SH-SY5Y (cell line): ENCODE data around the gene GPC1.

Source experiments
- GATA2 ChIP-seq: IDR thresholded peaks from 2 replicates; pipeline ENCODE4 v1.6.1; 2011; ENCODE audit warnings: mild to moderate bottlenecking, low read depth, low read length
- GATA3 ChIP-seq: IDR thresholded peaks from 2 replicates; pipeline ENCODE4 v1.6.1; 2011; ENCODE audit warnings: low read depth, mild to moderate bottlenecking, low read length, moderate library complexity

DNA sequence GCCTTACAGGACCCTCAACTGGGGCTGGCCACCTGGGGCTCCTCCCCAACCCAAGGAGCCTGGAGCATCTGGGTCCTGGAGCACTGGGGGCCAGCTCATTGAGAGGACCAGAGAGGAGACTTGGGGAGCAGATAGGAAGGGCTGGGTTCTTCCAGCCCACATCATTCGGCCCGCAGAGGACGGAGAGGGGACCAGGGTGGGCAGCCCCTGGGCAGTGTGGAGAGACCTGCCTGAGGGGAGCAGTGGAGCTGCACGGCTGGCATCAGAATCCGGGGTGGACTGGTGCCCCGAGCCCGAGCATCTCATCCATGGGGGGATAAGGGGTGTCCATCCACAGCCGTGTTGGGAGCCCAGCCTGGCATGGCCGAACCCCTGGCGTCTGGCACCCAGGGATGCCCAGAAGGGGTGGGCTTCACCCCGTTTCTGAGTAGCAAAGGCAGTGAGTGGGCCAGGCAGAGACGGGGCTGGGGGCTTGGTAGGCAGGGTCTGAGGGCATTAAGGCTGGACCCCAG, 11.3 kb downstream of the GPC1 start:
- TF ChIP-seq GATA2 (no peak), GATA3 (no peak)
